Brain microvascular endothelial cell (primary cell): ENCODE results near the gene PDCD5.
A peak's percentile ranks its signal among the peaks of the same experiment; 100 is the strongest.

Experiments
- DNase-seq: peaks from one replicate; pipeline ENCODE4 v3.0.0-alpha.2; 2020
- H3K27ac ChIP-seq: fragments of 250-450 bp; sonication (Bioruptor Pico); 2 replicates; pipeline ENCODE4 v1.5.1; 2020; ENCODE audit warnings: mild to moderate bottlenecking, moderate library complexity
- H3K27me3 ChIP-seq: fragments of 250-450 bp; sonication (Bioruptor Pico); replicated peaks from 2 replicates; pipeline ENCODE4 v1.5.1; 2020; ENCODE audit warnings: mild to moderate bottlenecking
- H3K36me3 ChIP-seq: fragments of 250-450 bp; sonication (Bioruptor Pico); replicated peaks from 2 replicates; pipeline ENCODE4 v1.5.1; 2020; ENCODE audit warnings: mild to moderate bottlenecking
- H3K4me3 ChIP-seq: 2 replicates; pipeline ENCODE4 v1.5.1; 2011; ENCODE audit warnings: low read depth, mild to moderate bottlenecking, control low read depth, low read length, moderate library complexity
- in situ Hi-C: cut with HindIII; loops from 2 replicates; pipeline ENCODE4 v1.10.0; 2017; ENCODE audit warnings: low sequenced_read_pairs, low pct_ligation_motif_present
- TF ChIP-seq, protein P1 (sequence below): IDR thresholded peaks from 2 replicates; pipeline ENCODE4 v1.5.1; 2011; ENCODE audit warnings: low read depth, mild to moderate bottlenecking, moderate library complexity, low read length, control low read depth, inconsistent platforms; ENCODE audit errors: missing control alignments

Gene PDCD5

GRCh38 chr19:32606289-32606688, 25.3 kb downstream of the PDCD5 start:
- in situ Hi-C loops, result no loop called here
- TF ChIP-seq, protein P1, sequence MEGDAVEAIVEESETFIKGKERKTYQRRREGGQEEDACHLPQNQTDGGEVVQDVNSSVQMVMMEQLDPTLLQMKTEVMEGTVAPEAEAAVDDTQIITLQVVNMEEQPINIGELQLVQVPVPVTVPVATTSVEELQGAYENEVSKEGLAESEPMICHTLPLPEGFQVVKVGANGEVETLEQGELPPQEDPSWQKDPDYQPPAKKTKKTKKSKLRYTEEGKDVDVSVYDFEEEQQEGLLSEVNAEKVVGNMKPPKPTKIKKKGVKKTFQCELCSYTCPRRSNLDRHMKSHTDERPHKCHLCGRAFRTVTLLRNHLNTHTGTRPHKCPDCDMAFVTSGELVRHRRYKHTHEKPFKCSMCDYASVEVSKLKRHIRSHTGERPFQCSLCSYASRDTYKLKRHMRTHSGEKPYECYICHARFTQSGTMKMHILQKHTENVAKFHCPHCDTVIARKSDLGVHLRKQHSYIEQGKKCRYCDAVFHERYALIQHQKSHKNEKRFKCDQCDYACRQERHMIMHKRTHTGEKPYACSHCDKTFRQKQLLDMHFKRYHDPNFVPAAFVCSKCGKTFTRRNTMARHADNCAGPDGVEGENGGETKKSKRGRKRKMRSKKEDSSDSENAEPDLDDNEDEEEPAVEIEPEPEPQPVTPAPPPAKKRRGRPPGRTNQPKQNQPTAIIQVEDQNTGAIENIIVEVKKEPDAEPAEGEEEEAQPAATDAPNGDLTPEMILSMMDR, result no peak
- Histone ChIP-seq H3K4me3 (no peak overlapping the region), H3K27ac (no peak overlapping the region), H3K27me3 (no peaks in the 10 kb centered on the region), H3K36me3 (peaks cover 55% of the 10 kb centered on the region)
- no peak for DNase-seq

- in situ Hi-C loops, result no loop called here
- Histone ChIP-seq H3K27ac (no peak overlapping the region), H3K36me3 (peaks cover 50% of the 10 kb centered on the region), H3K27me3 (no peaks in the 10 kb centered on the region), H3K4me3 (no peak overlapping the region)
- no peak for DNase-seq
- TF ChIP-seq, protein P1, result no peak
Measured at GRCh38 chr19:32607479-32607878, 26.5 kb downstream of the PDCD5 start.

DNA sequence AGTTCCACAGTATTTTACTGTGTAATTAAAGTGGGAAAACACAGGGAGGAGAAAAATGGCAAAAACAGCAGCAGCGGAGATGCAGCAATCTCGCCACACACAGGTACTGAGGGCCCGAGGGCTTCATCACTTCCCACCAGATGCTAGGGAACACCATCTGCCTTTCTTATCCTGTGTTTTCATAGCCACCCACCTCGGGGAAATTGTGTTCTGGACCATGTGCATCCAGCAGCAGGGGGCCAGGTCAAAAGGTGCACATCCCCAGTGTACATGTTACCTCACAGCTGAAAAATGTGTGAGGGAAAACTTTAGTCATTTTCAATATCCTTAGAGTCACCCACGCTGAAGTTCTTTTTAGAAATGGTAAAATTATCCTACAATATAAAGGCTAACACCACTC, 30.2 kb downstream of the PDCD5 start:
- Histone ChIP-seq H3K27ac (peak overlapping the region; percentile 70), H3K36me3 (peaks cover 41% of the 10 kb centered on the region), H3K27me3 (no peaks in the 10 kb centered on the region), H3K4me3 (no peak overlapping the region)
- peak; percentile 85 for DNase-seq
- TF ChIP-seq, protein P1, result no peak
- in situ Hi-C loops, result no loop called here

DNA sequence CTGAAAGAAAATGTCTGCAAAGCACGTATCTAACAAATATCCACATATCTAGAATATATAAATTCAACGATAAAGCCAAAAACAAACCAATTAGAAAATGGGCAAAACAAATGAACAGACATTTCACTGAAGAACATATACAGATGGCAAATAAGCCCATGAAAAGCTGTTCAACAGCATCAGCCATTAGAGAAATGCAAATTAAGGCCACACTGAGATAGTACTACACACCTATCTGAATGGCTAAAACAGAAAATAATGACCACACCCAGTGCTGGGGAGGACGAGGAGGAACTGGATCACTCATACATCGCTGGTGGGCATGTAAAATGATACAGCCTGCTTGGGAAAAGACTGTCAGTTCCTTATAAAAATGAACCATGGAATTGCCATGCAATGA, 32.0 kb downstream of the PDCD5 start:
- Histone ChIP-seq H3K36me3 (peaks cover 42% of the 10 kb centered on the region), H3K4me3 (no peak overlapping the region), H3K27me3 (no peaks in the 10 kb centered on the region), H3K27ac (no peak overlapping the region)
- in situ Hi-C loops, result no loop called here
- TF ChIP-seq, protein P1, result no peak
- no peak for DNase-seq

DNA sequence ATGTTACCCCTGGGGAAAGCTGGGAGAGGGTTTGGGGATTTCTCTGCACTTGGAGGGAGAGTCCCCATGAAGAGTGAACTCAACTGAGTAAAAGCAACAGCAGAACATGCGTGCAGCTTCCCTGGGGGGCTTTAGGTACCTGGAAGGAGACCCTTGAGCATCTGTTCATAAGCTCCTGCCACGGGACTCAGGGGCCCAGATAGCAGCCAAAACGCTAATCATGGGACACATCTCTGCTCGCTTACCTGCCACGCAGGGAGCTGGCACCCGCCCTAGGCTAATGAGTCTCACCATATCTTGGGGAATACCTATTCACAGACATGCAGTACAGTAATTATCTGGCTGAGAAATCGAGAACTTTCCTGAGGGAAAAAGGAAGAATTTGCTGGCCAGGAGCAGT, 33.9 kb downstream of the PDCD5 start:
- no peak for DNase-seq
- Histone ChIP-seq H3K27ac (no peak overlapping the region), H3K4me3 (no peak overlapping the region), H3K27me3 (no peaks in the 10 kb centered on the region), H3K36me3 (peaks cover 45% of the 10 kb centered on the region)
- TF ChIP-seq, protein P1, result no peak
- in situ Hi-C loops, result no loop called here

GRCh38 chr19:32615569-32615968, 34.6 kb downstream of the PDCD5 start:
- TF ChIP-seq, protein P1, result no peak
- no peak overlapping the region for H3K27ac ChIP-seq
- no peak overlapping the region for H3K4me3 ChIP-seq
- in situ Hi-C loops, result no loop called here
- H3K27me3 ChIP-seq, result no peaks in the 10 kb centered on the region
- H3K36me3 ChIP-seq, result peaks cover 45% of the 10 kb centered on the region
- DNase-seq, result no peak
